ENCODE measurements around the gene RUBCN.

The RUBCN gene

DNA sequence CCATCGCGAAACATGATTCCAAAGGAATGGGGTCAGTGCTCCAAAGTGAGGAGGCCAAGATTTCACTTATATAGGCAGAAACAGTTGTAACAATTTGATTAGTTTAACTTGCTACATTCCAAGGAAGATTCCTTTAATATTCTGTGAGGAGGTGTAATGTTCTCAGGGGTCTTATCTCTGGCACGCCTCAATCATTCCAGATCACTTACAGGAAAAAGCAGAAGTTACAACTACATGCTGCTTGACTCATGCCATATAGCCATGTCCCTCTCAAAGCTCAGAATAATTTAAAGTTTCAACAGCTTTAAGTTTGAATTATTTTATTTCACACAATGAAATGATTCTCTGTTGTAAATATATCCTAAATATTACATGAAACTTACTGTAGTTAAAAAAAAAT lies 9.5 kb upstream of the RUBCN start:
- no peak overlapping the region for H4K8ac ChIP-seq (ENCODE audit: low read depth, low read length)
- H4K5ac ChIP-seq (ENCODE audit: low read length), result no peak overlapping the region
- H2BK5ac ChIP-seq (ENCODE audit: low read length), result no peak overlapping the region
- no peak overlapping the region for H3K23ac ChIP-seq (ENCODE audit: low read length)
- no peak overlapping the region for H2BK120ac ChIP-seq (ENCODE audit: low read depth, low read length)
- no peak overlapping the region for H3K4me3 ChIP-seq (ENCODE audit: low read length)
- H3K79me1 ChIP-seq (ENCODE audit: low read length), result no peaks in the 10 kb centered on the region
- no peak overlapping the region for H2BK15ac ChIP-seq (replicated peaks; ENCODE audit: low read depth)
- no CpG with 5 or more reads among the region's 3 CpGs for WGBS (ENCODE audit: extremely low coverage, insufficient coverage, low lambda C conversion rate)
- no peak overlapping the region for H2AK5ac ChIP-seq (ENCODE audit: low read length)
- H3K9ac ChIP-seq (ENCODE audit: low read length), result no peak overlapping the region
- H3K27me3 ChIP-seq (ENCODE audit: insufficient read depth, low read length, poor library complexity), result no peaks in the 10 kb centered on the region
- no peaks in the 10 kb centered on the region for H3K36me3 ChIP-seq (ENCODE audit: control insufficient read depth, insufficient read depth, low read length)
- H3K27ac ChIP-seq (ENCODE audit: low read depth, low read length), result no peak overlapping the region
- no peaks in the 10 kb centered on the region for H3K4me1 ChIP-seq (ENCODE audit: control insufficient read depth, low read depth, low read length)
- no peak overlapping the region for H3K4me2 ChIP-seq (ENCODE audit: low read length)
- peak; percentile 58 for DNase-seq
- no peak overlapping the region for H3K56ac ChIP-seq (ENCODE audit: low read length)
- no peaks in the 10 kb centered on the region for H3K79me2 ChIP-seq (ENCODE audit: control insufficient read depth, insufficient read depth, low read length)
- no peak overlapping the region for H3K18ac ChIP-seq (ENCODE audit: low read length)
- no peak overlapping the region for H3K4ac ChIP-seq (ENCODE audit: low read depth, low read length)

DNA sequence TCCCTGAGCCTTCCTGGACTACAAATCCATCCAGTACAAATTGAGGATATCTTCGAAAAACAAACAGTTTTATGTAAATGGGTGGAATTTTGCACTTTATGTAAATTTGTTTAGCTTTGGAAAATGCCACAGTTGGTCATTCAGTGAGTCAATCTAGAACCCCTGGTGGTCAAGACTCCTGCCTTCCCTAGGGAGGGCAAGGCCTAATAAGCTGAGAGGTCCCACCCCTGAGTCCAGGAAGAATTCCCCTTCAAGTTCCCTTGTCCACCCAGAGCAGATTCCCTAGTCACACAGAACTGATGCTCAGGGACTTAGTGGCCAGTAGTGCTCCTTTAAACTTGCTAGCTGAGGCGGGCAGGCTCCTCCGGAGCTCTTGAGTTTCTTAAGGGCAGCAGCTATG lies 6.1 kb upstream of the RUBCN start:
- Histone ChIP-seq H3K4me3 (ENCODE audit: low read length) (no peak overlapping the region), H3K27me3 (ENCODE audit: insufficient read depth, low read length, poor library complexity) (no peaks in the 10 kb centered on the region), H3K79me1 (ENCODE audit: low read length) (no peaks in the 10 kb centered on the region), H4K8ac (ENCODE audit: low read depth, low read length) (no peak overlapping the region), H2BK5ac (ENCODE audit: low read length) (no peak overlapping the region), H3K4me1 (ENCODE audit: control insufficient read depth, low read depth, low read length) (no peaks in the 10 kb centered on the region), H2BK120ac (ENCODE audit: low read depth, low read length) (no peak overlapping the region), H2AK5ac (ENCODE audit: low read length) (no peak overlapping the region), H4K5ac (ENCODE audit: low read length) (no peak overlapping the region), H3K9ac (ENCODE audit: low read length) (no peak overlapping the region), H3K4ac (ENCODE audit: low read depth, low read length) (no peak overlapping the region), H3K23ac (ENCODE audit: low read length) (no peak overlapping the region), H3K56ac (ENCODE audit: low read length) (no peak overlapping the region), H2BK15ac (replicated peaks; ENCODE audit: low read depth) (no peak overlapping the region), H3K79me2 (ENCODE audit: control insufficient read depth, insufficient read depth, low read length) (no peaks in the 10 kb centered on the region), H3K36me3 (ENCODE audit: control insufficient read depth, insufficient read depth, low read length) (no peaks in the 10 kb centered on the region), H3K4me2 (ENCODE audit: low read length) (no peak overlapping the region), H3K18ac (ENCODE audit: low read length) (no peak overlapping the region), H3K27ac (ENCODE audit: low read depth, low read length) (no peak overlapping the region)
- peak; percentile 25 for DNase-seq
- no CpG with 5 or more reads among the region's 3 CpGs for WGBS (ENCODE audit: extremely low coverage, insufficient coverage, low lambda C conversion rate)

DNA sequence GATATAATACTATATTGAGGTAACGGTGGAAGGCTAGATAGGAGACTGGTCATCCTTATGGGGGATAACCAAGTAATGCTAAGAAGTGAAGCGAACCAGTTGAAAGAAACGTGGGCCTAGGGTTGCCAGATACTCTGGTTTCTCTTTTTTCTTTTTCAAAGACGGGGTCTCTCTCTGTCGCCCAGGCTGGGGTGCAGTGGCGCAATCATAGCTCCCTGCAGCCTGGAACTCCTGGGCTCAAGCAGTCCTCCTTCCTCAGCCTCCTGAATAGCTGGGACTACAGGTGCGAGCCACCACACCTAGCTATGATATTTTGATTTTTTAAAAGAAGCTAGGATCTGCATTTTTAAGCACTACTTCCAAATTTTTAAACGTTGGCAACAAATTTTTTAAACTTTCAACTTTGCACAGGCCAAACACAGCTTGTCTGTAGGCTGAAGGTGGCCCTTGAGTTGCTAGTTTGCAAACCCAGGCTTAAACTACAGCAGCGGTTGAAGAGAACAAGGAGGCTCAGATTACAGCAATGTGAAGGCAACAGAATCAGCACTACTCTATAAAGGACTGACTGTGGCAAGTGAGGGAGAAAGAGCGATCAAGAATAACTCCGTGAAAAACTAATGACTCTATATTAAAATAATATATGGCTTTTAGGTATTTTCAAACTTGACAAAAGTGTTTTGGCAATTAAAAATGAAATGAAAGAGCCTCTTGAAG lies 1.2 kb upstream of the RUBCN start:
- no peaks in the 10 kb centered on the region for H3K27me3 ChIP-seq (ENCODE audit: insufficient read depth, low read length, poor library complexity)
- no peaks in the 10 kb centered on the region for H3K79me2 ChIP-seq (ENCODE audit: control insufficient read depth, insufficient read depth, low read length)
- H3K56ac ChIP-seq (ENCODE audit: low read length), result peak overlapping the region; percentile 93
- H3K27ac ChIP-seq (ENCODE audit: low read depth, low read length), result no peak overlapping the region
- WGBS (ENCODE audit: extremely low coverage, insufficient coverage, low lambda C conversion rate), result no CpG with 5 or more reads among the region's 11 CpGs
- no peak overlapping the region for H4K8ac ChIP-seq (ENCODE audit: low read depth, low read length)
- H2BK5ac ChIP-seq (ENCODE audit: low read length), result no peak overlapping the region
- no peak overlapping the region for H3K4ac ChIP-seq (ENCODE audit: low read depth, low read length)
- H3K18ac ChIP-seq (ENCODE audit: low read length), result no peak overlapping the region
- H3K9ac ChIP-seq (ENCODE audit: low read length), result peak overlapping the region; percentile 85
- H3K4me1 ChIP-seq (ENCODE audit: control insufficient read depth, low read depth, low read length), result peaks cover 2% of the 10 kb centered on the region
- no peaks in the 10 kb centered on the region for H3K36me3 ChIP-seq (ENCODE audit: control insufficient read depth, insufficient read depth, low read length)
- peaks cover 2% of the 10 kb centered on the region for H3K79me1 ChIP-seq (ENCODE audit: low read length)
- no peak for DNase-seq
- no peak overlapping the region for H4K5ac ChIP-seq (ENCODE audit: low read length)
- no peak overlapping the region for H2AK5ac ChIP-seq (ENCODE audit: low read length)
- H3K23ac ChIP-seq (ENCODE audit: low read length), result no peak overlapping the region
- no peak overlapping the region for H2BK120ac ChIP-seq (ENCODE audit: low read depth, low read length)
- H3K4me2 ChIP-seq (ENCODE audit: low read length), result peak overlapping the region; percentile 99
- no peak overlapping the region for H3K4me3 ChIP-seq (ENCODE audit: low read length)
- no peak overlapping the region for H2BK15ac ChIP-seq (replicated peaks; ENCODE audit: low read depth)

GRCh38 chr3:197737319-197737649 lies 580 bp upstream of the RUBCN start:
- H3K9ac ChIP-seq (ENCODE audit: low read length), result peak overlapping the region; percentile 85
- peak overlapping the region; percentile 36 for H3K4me3 ChIP-seq (ENCODE audit: low read length)
- H3K4me2 ChIP-seq (ENCODE audit: low read length), result peak overlapping the region; percentile 99
- H2AK5ac ChIP-seq (ENCODE audit: low read length), result no peak overlapping the region
- peak overlapping the region; percentile 93 for H3K56ac ChIP-seq (ENCODE audit: low read length)
- H3K79me2 ChIP-seq (ENCODE audit: control insufficient read depth, insufficient read depth, low read length), result no peaks in the 10 kb centered on the region
- no peaks in the 10 kb centered on the region for H3K27me3 ChIP-seq (ENCODE audit: insufficient read depth, low read length, poor library complexity)
- no peak for DNase-seq
- peaks cover 2% of the 10 kb centered on the region for H3K4me1 ChIP-seq (ENCODE audit: control insufficient read depth, low read depth, low read length)
- H2BK120ac ChIP-seq (ENCODE audit: low read depth, low read length), result no peak overlapping the region
- peak overlapping the region; percentile 61 for H3K18ac ChIP-seq (ENCODE audit: low read length)
- no peak overlapping the region for H2BK15ac ChIP-seq (replicated peaks; ENCODE audit: low read depth)
- no peak overlapping the region for H4K5ac ChIP-seq (ENCODE audit: low read length)
- peak overlapping the region; percentile 77 for H4K8ac ChIP-seq (ENCODE audit: low read depth, low read length)
- H3K23ac ChIP-seq (ENCODE audit: low read length), result no peak overlapping the region
- H3K36me3 ChIP-seq (ENCODE audit: control insufficient read depth, insufficient read depth, low read length), result no peaks in the 10 kb centered on the region
- H3K27ac ChIP-seq (ENCODE audit: low read depth, low read length), result no peak overlapping the region
- no peak overlapping the region for H3K4ac ChIP-seq (ENCODE audit: low read depth, low read length)
- peaks cover 2% of the 10 kb centered on the region for H3K79me1 ChIP-seq (ENCODE audit: low read length)
- WGBS (ENCODE audit: extremely low coverage, insufficient coverage, low lambda C conversion rate), result no CpG with 5 or more reads among the region's 6 CpGs
- no peak overlapping the region for H2BK5ac ChIP-seq (ENCODE audit: low read length)

GRCh38 chr3:197736010-197736490 lies 654 bp downstream of the RUBCN start:
- Histone ChIP-seq H3K4me1 (ENCODE audit: control insufficient read depth, low read depth, low read length) (peaks cover 2% of the 10 kb centered on the region), H4K5ac (ENCODE audit: low read length) (no peak overlapping the region), H2BK5ac (ENCODE audit: low read length) (no peak overlapping the region), H2BK15ac (replicated peaks; ENCODE audit: low read depth) (no peak overlapping the region), H3K9ac (ENCODE audit: low read length) (peak overlapping the region; percentile 72), H3K27ac (ENCODE audit: low read depth, low read length) (no peak overlapping the region), H3K79me2 (ENCODE audit: control insufficient read depth, insufficient read depth, low read length) (no peaks in the 10 kb centered on the region), H3K18ac (ENCODE audit: low read length) (no peak overlapping the region), H3K56ac (ENCODE audit: low read length) (peak overlapping the region; percentile 78), H3K79me1 (ENCODE audit: low read length) (peaks cover 2% of the 10 kb centered on the region), H2BK120ac (ENCODE audit: low read depth, low read length) (no peak overlapping the region), H3K4me2 (ENCODE audit: low read length) (peak overlapping the region; percentile 98), H4K8ac (ENCODE audit: low read depth, low read length) (no peak overlapping the region), H2AK5ac (ENCODE audit: low read length) (no peak overlapping the region), H3K23ac (ENCODE audit: low read length) (no peak overlapping the region), H3K27me3 (ENCODE audit: insufficient read depth, low read length, poor library complexity) (no peaks in the 10 kb centered on the region), H3K36me3 (ENCODE audit: control insufficient read depth, insufficient read depth, low read length) (no peaks in the 10 kb centered on the region), H3K4ac (ENCODE audit: low read depth, low read length) (no peak overlapping the region), H3K4me3 (ENCODE audit: low read length) (peak overlapping the region; percentile 83)
- peak; percentile 69 for DNase-seq
- WGBS (ENCODE audit: extremely low coverage, insufficient coverage, low lambda C conversion rate), result no CpG with 5 or more reads among the region's 17 CpGs
